H9 (cell line): ENCODE results near the gene FAM98C. TPM values are rescaled to one million over a fixed set of nuclear protein-coding genes. Genes with fewer than 3 reads are reported as not detected.

Experiments used
- DNase-seq: peaks from one replicate; pipeline ENCODE4 v3.0.0-alpha.2; 2017
- H2AFZ ChIP-seq: one replicate; pipeline ENCODE4 v1.6.1; 2013; ENCODE audit warnings: mild to moderate bottlenecking, low read length, control low read depth, moderate library complexity
- H2AK5ac ChIP-seq: 2 replicates; pipeline ENCODE4 v1.6.1; 2013; ENCODE audit warnings: low read length, control low read depth, mixed read lengths; ENCODE audit not compliant: insufficient read length
- H2BK120ac ChIP-seq: one replicate; pipeline ENCODE4 v1.6.1; 2013; ENCODE audit warnings: low read depth, mild to moderate bottlenecking, low read length, control low read depth, inconsistent platforms; ENCODE audit not compliant: poor library complexity, severe bottlenecking
- H2BK12ac ChIP-seq: 2 replicates; pipeline ENCODE4 v1.6.1; 2013; ENCODE audit warnings: low read length, control low read depth, mixed read lengths, low read depth; ENCODE audit not compliant: insufficient read length
- H2BK15ac ChIP-seq: 2 replicates; pipeline ENCODE4 v1.6.1; 2013; ENCODE audit warnings: low read depth, low read length, control low read depth
- H2BK20ac ChIP-seq: one replicate; pipeline ENCODE4 v1.6.1; 2013; ENCODE audit warnings: low read depth, mild to moderate bottlenecking, low read length, control low read depth, inconsistent platforms; ENCODE audit not compliant: poor library complexity, severe bottlenecking
- H2BK5ac ChIP-seq: 2 replicates; pipeline ENCODE4 v1.6.1; 2013; ENCODE audit warnings: low read length, control low read depth, mixed read lengths; ENCODE audit not compliant: insufficient read length
- H3K14ac ChIP-seq: 2 replicates; pipeline ENCODE4 v1.6.1; 2013; ENCODE audit warnings: low read length, control low read depth; ENCODE audit not compliant: insufficient read depth
- H3K18ac ChIP-seq: 2 replicates; pipeline ENCODE4 v1.6.1; 2013; ENCODE audit warnings: low read depth, mild to moderate bottlenecking, mixed read lengths, low read length, control low read depth; ENCODE audit not compliant: insufficient read length
- H3K23ac ChIP-seq: 2 replicates; pipeline ENCODE4 v1.6.1; 2013; ENCODE audit warnings: low read length, control low read depth, mixed read lengths, low read depth; ENCODE audit not compliant: insufficient read length
- H3K23me2 ChIP-seq: 2 replicates; pipeline ENCODE4 v1.6.1; 2013; ENCODE audit warnings: low read depth, mild to moderate bottlenecking, mixed read lengths, low read length, control low read depth; ENCODE audit not compliant: insufficient read length, poor library complexity, severe bottlenecking
- H3K27ac ChIP-seq: 2 replicates; pipeline ENCODE4 v1.5.1; 2013; ENCODE audit warnings: low read length, control low read depth, mixed read lengths, low read depth; ENCODE audit not compliant: insufficient read length
- H3K27me3 ChIP-seq: 2 replicates; pipeline ENCODE4 v1.6.1; 2013; ENCODE audit warnings: low read length, control low read depth, inconsistent platforms; ENCODE audit not compliant: insufficient read depth
- H3K4ac ChIP-seq: 2 replicates; pipeline ENCODE4 v1.6.1; 2013; ENCODE audit warnings: low read depth, mild to moderate bottlenecking, control low read depth, inconsistent platforms, low read length, moderate library complexity
- H3K4me1 ChIP-seq: 2 replicates; pipeline ENCODE4 v1.6.1; 2013; ENCODE audit warnings: low read length, control low read depth, inconsistent platforms; ENCODE audit not compliant: insufficient read depth
- H3K4me2 ChIP-seq: 2 replicates; pipeline ENCODE4 v1.6.1; 2013; ENCODE audit warnings: low read length, control low read depth, mixed read lengths; ENCODE audit not compliant: insufficient read length, insufficient read depth
- H3K56ac ChIP-seq: 2 replicates; pipeline ENCODE4 v1.6.1; 2013; ENCODE audit warnings: low read depth, mild to moderate bottlenecking, mixed read lengths, low read length, control low read depth; ENCODE audit not compliant: insufficient read length
- H3K79me1 ChIP-seq: 2 replicates; pipeline ENCODE4 v1.6.1; 2013; ENCODE audit warnings: low read depth, mild to moderate bottlenecking, moderate library complexity, low read length, control low read depth, inconsistent platforms; ENCODE audit not compliant: insufficient read depth, poor library complexity, severe bottlenecking
- H3K79me2 ChIP-seq: 2 replicates; pipeline ENCODE4 v1.6.1; 2013; ENCODE audit warnings: low read length, control low read depth, inconsistent platforms; ENCODE audit not compliant: insufficient read depth
- H3K9ac ChIP-seq: 2 replicates; pipeline ENCODE4 v1.6.1; 2013; ENCODE audit warnings: low read length, control low read depth, mixed read lengths; ENCODE audit not compliant: insufficient read length; ENCODE audit errors: extremely low read depth
- H3K9me3 ChIP-seq: one replicate; pipeline ENCODE4 v1.6.1; 2013; ENCODE audit warnings: low read depth, low read length, inconsistent platforms; ENCODE audit not compliant: control insufficient read depth
- H3T11ph ChIP-seq: one replicate; pipeline ENCODE4 v1.6.1; 2013; ENCODE audit warnings: mild to moderate bottlenecking, low read length, control low read depth, inconsistent platforms
- H4K20me1 ChIP-seq: one replicate; pipeline ENCODE4 v1.6.1; 2013; ENCODE audit not compliant: control insufficient read depth, insufficient read length, insufficient read depth
- H4K5ac ChIP-seq: 2 replicates; pipeline ENCODE4 v1.6.1; 2013; ENCODE audit warnings: low read depth, mild to moderate bottlenecking, mixed read lengths, low read length, control low read depth; ENCODE audit not compliant: insufficient read length
- H4K8ac ChIP-seq: replicated peaks from 2 replicates; pipeline ENCODE4 v1.6.1; 2013; ENCODE audit warnings: low read length, control low read depth, mixed read lengths, low read depth; ENCODE audit not compliant: insufficient read length
- H4K91ac ChIP-seq: 2 replicates; pipeline ENCODE4 v1.6.1; 2013; ENCODE audit warnings: low read depth, mild to moderate bottlenecking, moderate library complexity, mixed read lengths, low read length, control low read depth; ENCODE audit not compliant: insufficient read length
- H3K27ac Mint-ChIP-seq, 3 experiments: 2 replicates in 2 of 3; 3 replicates in 1 of 3; pipeline ENCODE4 v1.8.0; 2020 to 2021; ENCODE audit warnings: mixed read lengths in 3 of 3, mild to moderate bottlenecking in 1 of 3, moderate library complexity in 1 of 3
- H3K27me3 Mint-ChIP-seq: 2 replicates; pipeline ENCODE4 v1.8.0; 2021; ENCODE audit warnings: low read depth, mild to moderate bottlenecking, moderate library complexity, mixed read lengths
- H3K36me3 Mint-ChIP-seq, 3 experiments: 2 replicates in 2 of 3; 3 replicates in 1 of 3; pipeline ENCODE4 v1.8.0; 2020 to 2021; ENCODE audit warnings: low read depth in 3 of 3, mixed read lengths in 3 of 3; ENCODE audit not compliant: insufficient read depth in 1 of 3
- H3K4me1 Mint-ChIP-seq, 2 experiments: 2 replicates each; pipeline ENCODE4 v1.8.0; 2020; ENCODE audit warnings: mixed read lengths in 2 of 2
- H3K4me3 Mint-ChIP-seq, 2 experiments: 2 replicates in 1 of 2; 3 replicates in 1 of 2; pipeline ENCODE4 v1.8.0; 2020 to 2021; ENCODE audit warnings: mild to moderate bottlenecking in 2 of 2, mixed read lengths in 2 of 2, moderate library complexity in 1 of 2
- H3K9me3 Mint-ChIP-seq, 2 experiments: 2 replicates in 1 of 2; 3 replicates in 1 of 2; pipeline ENCODE4 v1.8.0; 2020; ENCODE audit warnings: mild to moderate bottlenecking in 2 of 2, mixed read lengths in 2 of 2, moderate library complexity in 1 of 2
- WGBS: extraction: QIAGEN DNeasy Blood & Tissue Kit; methylation state at CpG from one replicate; pipeline ENCODE4 v1.1.7; 2013; ENCODE audit warnings: missing lambda C conversion rate, low lambda C conversion rate, mixed read lengths; ENCODE audit not compliant: insufficient read length; ENCODE audit errors: extremely low coverage; 5-methylcytosine and 5-hydroxymethylcytosine counted together
- long read RNA-seq: library from polyadenylated mRNA; unstranded; transcript quantifications from one replicate; pipeline ENCODE4 v2.0.0, GENCODE V29; 2020
- total RNA-seq: library from RNA; stranded (reverse); gene quantifications from 2 replicates; pipeline ENCODE4 v1.2.1, GENCODE V29; 2021
- TF ChIP-seq, protein P1 (sequence below): fragments of 200-600 bp; sonication (generic); conservative IDR thresholded peaks from 3 replicates; pipeline ENCODE4 v1.8.0; 2021; ENCODE audit warnings: antibody characterized with exemption, mild to moderate bottlenecking

Gene FAM98C
- total RNA-seq = 15.0 and 16.4 TPM in 2 replicates
- long read RNA-seq, transcript FAM98C-201 (8 exons, 1,271 nt) = major isoform, 6 of 15 reads
- long read RNA-seq, partial matches to known transcripts = 3 of 15 reads
- long read RNA-seq, other reads (novel, unspliced or antisense) = 6 of 15 reads

DNA sequence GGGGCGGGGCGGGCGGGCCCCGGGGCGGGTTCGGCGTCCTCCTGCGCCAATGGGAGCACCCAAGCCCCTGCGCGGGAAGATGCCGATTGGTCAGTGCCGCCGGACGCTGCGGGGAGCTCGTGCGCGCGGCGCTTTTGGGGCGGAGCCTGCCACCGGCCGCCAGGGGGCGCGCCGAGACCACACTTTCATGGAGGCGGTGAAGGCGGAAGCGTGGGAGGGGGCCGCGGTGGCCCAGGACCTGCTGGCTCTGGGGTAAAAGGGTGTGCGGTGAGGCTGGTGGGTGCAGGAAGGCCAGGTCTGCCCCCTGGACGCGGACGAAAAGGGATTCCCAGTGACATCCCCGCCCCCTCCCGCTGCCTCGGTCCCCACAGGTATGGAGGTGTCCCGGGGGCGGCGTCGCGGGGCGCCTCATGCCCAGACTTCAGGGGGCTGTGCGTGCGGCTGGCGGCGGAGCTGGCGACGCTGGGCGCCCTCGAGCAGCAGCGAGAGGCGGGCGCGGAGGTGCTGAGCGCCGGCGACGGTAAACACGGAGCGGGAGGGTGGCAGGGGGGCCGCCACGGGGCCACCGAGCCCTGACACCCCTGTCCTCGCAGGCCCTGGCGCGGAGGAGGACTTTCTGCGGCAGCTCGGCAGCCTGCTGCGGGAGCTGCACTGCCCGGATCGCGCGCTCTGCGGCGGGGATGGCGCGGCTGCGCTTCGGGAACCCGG lies at the start of gene FAM98C:
Gene FAM98C (plus strand): TSS at position 127 of the 708 bp plus-strand sequence. CDS start 61 bp downstream, at position 188.
- no peaks in the 10 kb centered on the region for H4K20me1 ChIP-seq
- H2BK12ac ChIP-seq = no peak within 1 kb of the TSS
- TF ChIP-seq, protein P1, sequence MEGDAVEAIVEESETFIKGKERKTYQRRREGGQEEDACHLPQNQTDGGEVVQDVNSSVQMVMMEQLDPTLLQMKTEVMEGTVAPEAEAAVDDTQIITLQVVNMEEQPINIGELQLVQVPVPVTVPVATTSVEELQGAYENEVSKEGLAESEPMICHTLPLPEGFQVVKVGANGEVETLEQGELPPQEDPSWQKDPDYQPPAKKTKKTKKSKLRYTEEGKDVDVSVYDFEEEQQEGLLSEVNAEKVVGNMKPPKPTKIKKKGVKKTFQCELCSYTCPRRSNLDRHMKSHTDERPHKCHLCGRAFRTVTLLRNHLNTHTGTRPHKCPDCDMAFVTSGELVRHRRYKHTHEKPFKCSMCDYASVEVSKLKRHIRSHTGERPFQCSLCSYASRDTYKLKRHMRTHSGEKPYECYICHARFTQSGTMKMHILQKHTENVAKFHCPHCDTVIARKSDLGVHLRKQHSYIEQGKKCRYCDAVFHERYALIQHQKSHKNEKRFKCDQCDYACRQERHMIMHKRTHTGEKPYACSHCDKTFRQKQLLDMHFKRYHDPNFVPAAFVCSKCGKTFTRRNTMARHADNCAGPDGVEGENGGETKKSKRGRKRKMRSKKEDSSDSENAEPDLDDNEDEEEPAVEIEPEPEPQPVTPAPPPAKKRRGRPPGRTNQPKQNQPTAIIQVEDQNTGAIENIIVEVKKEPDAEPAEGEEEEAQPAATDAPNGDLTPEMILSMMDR = peak; percentile 100
- H3K27me3 ChIP-seq = peaks cover 3% of the 10 kb centered on the region; the same call in 1 of the 2 replicates
- H3K4me1 ChIP-seq = no peaks in the 10 kb centered on the region
- no peak within 1 kb of the TSS for H3K56ac ChIP-seq
- no peak within 1 kb of the TSS for H3K9ac ChIP-seq
- no peaks in the 10 kb centered on the region for H3K79me2 ChIP-seq
- H3K27me3 Mint-ChIP-seq = peaks cover 45% of the 10 kb centered on the region
- no peak within 1 kb of the TSS for H2AFZ ChIP-seq
- no peaks in the 10 kb centered on the region for H3K9me3 ChIP-seq
- no peak within 1 kb of the TSS for H2BK15ac ChIP-seq
- H2BK20ac ChIP-seq = no peak within 1 kb of the TSS
- no peak within 1 kb of the TSS for H2BK5ac ChIP-seq
- no peak within 1 kb of the TSS; a peak in 1 of 7 replicates for H3K27ac Mint-ChIP-seq
- no peak within 1 kb of the TSS for H4K8ac ChIP-seq
- WGBS = no CpG with 5 or more reads among the region's 82 CpGs
- H3K14ac ChIP-seq = no peak within 1 kb of the TSS
- H3K4ac ChIP-seq = no peak within 1 kb of the TSS
- H3K79me1 ChIP-seq = no peaks in the 10 kb centered on the region
- H3T11ph ChIP-seq = no peak within 1 kb of the TSS
- H2BK120ac ChIP-seq = no peak within 1 kb of the TSS
- no peak within 1 kb of the TSS for H2AK5ac ChIP-seq
- H4K5ac ChIP-seq = no peak within 1 kb of the TSS
- peak; percentile 99 for DNase-seq
- no peak within 1 kb of the TSS for H3K23ac ChIP-seq
- H3K4me2 ChIP-seq = peak within 1 kb of the TSS; percentile 14
- no peak within 1 kb of the TSS for H3K18ac ChIP-seq
- H3K36me3 Mint-ChIP-seq = peaks cover 0 to 17% (median 12%) of the 10 kb centered on the region in 3 experiments; a peak in 4 of 7 replicates
- H3K4me1 Mint-ChIP-seq = peaks cover 2 to 6% of the 10 kb centered on the region in 2 experiments; a peak in 2 of 4 replicates
- H3K9me3 Mint-ChIP-seq = no peaks in the 10 kb centered on the region
- H4K91ac ChIP-seq = no peak within 1 kb of the TSS
- no peak within 1 kb of the TSS for H3K27ac ChIP-seq
- peaks cover 5% of the 10 kb centered on the region for H3K23me2 ChIP-seq
- H3K4me3 Mint-ChIP-seq = peak within 1 kb of the TSS; percentile 76 to 84
